GM18520 (cell line): ENCODE results near the gene NXPH2.
"Not testable (repeated sequence)": the region's sequence is repeated elsewhere in the genome, so short reads cannot be mapped to it uniquely, and the experiment has no call there.

Experiments used
- ATAC-seq: cut with Tn5 transposase; IDR thresholded peaks from one replicate; pipeline ENCODE4 v1.9.1; 2021; ENCODE audit not compliant: unreplicated experiment

Gene NXPH2

DNA sequence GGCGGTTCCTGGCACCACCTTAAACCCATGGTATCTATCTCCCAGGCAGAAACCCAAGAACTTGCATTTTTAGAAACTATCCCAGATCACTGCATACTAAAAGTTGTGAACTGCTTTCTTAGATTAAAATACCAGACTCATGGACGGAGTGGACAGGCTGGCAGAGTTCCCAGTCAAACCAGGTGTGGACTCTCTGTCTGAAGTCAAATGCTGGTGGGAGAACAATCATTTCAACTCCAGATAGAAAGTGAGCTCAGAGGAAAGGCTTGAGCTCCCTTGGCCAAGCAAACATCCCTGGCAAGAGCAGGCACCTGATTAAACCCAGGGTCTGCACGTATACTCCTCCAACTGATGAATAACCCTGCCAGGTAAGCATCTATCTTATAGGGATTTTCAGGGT lies 19.5 kb downstream of the NXPH2 start:
- no peak for ATAC-seq

DNA sequence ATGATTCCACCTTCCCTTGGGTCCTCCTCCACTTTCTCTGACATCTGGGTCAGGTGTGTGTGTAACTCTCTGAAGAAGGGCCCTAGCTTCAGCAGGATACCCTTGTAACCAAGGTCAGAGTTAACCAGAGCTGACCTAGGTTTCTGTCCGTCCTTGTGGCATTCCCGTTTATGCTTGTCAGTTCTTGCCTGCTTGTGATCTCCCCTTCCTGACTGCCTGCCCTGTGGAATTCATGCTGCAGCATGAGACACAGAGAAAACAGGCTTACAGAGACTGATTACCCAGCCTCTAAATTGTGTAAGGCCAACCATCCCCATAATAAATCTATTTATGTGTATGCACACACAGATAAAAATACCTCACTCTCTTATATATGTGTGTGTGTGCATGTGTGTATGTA lies 22.8 kb downstream of the NXPH2 start:
- ATAC-seq: no peak

DNA sequence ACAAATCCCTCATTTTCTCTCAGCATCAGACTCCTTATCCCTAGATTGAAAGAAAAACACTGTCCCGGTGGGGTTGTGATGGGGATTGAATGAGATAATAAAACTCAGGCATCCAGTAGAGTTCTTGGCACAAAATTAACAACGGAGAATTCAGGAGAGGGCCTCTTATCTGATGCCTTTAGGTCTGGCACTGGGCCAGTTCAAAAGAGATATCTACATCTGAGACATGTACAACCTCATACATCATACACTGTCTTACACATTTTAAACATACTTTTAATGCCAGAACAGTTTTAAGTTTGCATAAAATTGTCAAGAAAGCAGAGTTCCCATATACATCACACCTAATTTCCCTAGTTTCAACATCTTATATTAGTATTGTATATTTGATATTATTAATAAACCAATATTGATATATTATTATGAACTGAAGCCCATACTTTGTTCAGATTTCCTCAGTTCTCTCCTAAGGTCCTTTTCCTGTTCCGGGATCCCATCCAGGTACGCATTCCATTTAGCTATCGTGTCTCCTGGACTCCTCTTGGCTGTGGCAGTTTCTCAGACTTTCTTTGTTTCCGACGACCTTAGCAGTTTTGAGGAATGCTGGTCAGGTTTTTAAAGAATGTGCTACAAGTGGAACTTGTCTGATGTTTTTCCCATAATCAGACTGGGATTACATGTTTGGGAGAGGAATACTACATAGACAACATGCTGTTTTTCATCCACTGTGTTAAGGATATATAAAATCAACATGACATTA lies 27.8 kb downstream of the NXPH2 start:
- no peak for ATAC-seq

DNA sequence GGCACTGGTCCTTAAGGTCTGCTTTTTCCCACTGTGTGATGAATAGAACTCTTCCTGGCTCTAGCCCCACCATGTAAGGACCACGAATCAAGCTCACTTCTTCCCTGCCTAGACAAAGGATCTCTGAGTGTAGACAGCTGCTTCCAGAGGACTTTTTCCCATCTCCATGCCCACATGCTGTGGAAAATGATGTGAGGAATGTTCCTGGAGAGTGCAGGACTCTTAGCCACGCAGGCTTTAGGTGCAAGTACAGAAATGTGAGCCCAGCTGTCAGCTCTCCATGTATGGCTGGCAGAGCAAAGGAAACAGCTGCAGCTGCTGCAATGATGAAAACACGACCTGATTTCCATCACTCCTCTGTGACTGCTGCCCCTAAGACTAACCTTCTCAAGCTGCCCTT lies 35.5 kb downstream of the NXPH2 start:
- no peak for ATAC-seq

DNA sequence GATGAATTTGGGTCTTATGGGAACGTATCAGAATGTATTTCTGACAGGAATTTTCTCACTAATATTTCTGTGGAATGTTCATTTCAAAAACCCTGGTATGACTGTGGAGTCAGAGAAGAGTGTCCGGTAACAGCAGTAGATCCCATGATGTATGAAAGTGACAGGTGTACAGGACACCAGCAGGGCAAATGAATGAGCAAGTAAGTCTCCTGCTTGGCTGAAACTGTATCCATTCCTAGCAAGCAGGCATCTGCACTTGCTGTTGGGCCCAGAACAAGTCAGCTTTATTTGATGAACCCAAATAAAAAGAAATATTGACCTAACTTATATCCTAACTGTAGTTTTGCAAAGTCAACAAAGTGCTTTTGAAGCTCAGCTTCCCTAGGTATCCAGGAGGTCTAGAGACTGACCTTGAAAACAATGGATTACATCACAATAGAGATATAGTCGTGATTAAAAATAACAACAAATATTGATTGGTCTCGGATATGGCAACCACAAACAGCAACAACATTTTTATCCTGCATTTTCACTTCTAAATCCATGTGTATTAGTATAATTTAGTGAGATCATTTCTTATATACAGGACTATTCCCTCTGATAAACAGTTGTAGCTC lies 37.6 kb downstream of the NXPH2 start:
- ATAC-seq: no peak

DNA sequence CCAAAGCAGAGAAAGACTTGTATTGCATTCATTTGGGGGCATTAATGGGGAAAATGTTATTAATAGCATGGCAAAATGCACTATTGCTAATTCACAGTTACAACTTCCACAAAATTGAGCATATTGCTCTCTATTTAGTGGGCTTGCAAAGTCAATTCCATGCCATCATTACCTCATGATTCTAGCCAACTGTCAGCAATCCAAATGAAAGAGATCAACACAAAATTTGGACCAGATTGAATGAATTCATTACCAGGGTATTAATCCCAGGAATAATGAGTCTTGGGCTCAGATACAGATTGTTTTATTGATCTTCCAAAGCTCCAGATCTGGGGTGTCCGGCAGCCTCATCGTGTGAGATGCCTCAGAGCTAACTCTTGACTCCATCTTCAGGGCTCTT lies 38.3 kb downstream of the NXPH2 start:
- ATAC-seq: no peak

DNA sequence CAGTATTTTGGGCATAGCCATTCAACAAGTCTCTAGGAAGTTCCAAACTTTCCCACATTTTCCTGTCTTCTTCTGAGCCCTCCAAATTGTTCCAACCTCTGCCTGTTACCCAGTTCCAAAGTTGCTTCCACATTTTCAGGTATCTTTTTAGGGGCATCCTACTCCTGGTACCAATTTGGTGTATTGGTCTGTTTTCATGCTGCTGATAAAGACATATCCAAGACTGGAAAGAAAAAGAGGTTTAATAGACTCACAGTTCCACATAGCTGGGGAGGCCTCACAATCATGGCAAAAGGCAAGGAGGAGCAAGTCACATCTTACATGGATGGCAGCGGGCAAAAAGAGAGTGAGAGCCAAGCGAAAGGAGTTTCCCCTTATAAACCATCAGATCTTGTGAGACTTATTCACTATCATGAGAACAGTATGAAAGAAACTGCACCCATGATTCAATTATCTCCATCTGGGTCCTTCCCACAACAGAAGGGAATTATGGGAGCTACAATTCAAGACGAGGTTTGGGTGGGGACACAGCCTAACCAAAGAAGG lies 43.1 kb downstream of the NXPH2 start:
- ATAC-seq: not testable (repeated sequence)

DNA sequence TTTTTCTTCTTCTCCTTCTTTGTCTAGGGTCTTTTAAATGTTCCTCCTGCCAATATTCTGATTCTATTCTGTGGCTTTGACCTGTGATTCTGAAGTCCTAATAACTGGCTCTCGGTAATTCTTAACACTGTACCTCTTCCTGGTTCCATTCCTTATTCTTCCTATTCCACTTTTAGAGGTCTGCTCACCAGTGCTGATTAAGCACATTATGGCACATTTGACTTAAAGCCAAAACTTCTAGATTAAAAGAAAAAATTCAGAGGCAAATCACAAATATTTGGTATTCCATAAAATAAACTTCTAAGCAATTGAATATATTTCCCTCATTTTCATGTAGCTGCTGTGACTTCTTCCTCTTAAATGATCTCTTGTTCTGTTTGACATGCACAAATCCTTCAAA lies 47.5 kb downstream of the NXPH2 start:
- ATAC-seq: no peak

DNA sequence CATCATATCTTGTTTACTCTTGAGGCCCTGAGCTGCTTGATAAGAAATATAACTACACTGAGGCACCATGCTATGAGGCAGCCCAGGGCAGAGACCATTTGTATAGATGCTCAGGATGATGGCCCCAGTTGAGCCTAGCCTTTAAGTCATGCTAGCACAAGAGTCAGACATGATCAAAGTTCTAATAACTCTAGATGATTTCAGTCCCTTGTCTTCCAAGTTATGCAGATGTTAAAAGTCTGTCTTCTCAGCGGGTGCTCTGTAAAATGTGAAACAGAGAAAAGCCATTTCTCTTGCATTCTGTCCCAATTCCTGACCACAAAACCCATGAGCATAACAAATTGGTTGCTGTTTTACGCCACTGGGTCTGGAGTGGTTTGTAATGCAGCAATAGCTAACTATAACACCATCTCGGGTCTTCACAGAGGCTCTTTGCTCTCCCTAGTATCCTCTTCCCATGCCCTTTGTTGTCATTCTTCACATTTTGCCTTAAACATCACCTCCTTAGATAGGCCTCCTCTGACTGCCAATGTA lies 49.6 kb downstream of the NXPH2 start:
- peak; percentile 70 for ATAC-seq

DNA sequence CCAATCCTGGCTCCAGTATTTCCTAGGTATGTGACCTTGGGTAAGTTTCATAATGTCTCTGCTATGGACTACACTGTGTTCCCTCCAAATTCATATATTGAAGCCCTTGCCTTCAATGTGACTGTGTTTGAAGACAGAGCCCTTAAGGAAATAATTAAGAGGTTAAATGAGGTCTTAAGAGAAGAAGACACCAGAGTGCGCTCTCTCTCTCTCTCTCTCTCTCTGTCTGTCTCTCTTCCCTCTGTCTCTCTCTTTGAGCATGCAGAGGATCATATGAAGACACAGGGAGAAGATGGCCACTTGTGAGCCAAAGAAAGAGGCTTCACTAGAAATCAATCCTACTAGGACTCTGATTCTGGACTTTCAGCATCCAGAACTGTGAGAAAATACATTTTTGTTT lies 52.2 kb downstream of the NXPH2 start:
- ATAC-seq: no peak

DNA sequence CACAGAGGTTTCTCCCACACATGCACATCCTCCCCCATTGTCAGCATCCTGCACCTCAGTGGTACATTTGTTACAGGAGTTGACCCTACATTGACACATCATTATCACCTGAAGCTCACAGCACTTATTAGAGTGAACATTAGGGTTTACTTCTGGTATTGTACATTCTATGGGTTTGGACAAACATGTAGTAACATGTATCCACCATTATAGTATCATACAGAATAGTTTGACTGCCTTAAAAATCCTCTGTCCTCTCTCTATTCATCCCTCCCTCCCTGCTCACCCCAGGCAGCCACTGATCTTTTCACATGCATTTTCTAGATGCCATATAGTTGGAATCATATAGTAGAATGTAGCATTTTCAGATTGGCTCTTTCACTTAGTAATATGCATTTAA lies 53.5 kb downstream of the NXPH2 start:
- ATAC-seq: no peak

DNA sequence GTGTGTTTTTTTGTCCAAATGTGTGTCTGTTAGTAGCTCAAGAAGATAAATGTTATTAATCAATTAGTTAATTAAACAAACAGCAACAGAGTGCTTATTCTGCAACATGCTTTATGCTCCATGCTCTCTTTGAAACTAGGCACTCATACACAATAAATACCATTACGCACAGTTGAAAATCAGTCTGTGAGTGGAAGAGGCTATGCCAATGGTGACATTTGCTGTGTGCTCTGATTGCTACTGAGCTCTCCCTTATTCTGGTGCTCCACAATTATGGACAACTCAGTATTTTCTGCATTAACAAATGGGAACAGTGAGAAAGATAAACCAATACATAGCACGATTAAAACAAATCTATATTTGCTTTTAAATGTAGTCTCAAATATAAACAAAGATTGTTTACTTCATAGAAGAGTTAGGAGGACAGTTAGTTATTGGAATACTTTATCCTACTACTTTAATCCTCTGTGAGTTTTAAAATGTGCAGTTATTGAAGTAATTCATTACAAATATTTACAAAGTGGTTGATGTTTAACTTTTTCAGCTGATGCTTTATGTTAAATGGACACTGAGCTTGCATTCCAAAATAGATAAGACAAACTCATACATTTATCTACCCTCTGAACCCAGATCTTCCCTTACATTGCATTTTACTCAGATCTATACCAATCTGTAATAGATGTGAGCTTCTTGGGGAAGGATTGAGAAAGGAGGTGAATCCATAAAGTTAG lies 55.3 kb downstream of the NXPH2 start:
- no peak for ATAC-seq

DNA sequence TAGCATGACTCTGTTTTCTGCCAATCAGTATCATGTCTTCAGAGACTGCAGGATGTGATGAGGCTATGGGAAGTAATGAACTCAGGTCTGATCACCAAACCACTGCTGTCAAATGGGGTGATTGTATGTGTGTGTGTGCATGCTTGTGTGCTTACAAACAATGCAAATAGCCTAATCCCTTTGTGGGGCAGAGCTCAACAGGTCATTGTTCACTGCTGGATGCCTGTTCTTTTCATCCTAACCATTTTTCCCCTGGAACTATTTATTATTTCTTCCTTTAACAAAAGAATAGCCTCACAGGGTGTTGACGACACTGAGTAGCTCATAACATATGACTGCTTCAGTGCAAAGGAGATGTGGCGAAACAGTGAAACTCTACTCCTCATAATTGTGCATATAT lies 55.9 kb downstream of the NXPH2 start:
- no peak for ATAC-seq

DNA sequence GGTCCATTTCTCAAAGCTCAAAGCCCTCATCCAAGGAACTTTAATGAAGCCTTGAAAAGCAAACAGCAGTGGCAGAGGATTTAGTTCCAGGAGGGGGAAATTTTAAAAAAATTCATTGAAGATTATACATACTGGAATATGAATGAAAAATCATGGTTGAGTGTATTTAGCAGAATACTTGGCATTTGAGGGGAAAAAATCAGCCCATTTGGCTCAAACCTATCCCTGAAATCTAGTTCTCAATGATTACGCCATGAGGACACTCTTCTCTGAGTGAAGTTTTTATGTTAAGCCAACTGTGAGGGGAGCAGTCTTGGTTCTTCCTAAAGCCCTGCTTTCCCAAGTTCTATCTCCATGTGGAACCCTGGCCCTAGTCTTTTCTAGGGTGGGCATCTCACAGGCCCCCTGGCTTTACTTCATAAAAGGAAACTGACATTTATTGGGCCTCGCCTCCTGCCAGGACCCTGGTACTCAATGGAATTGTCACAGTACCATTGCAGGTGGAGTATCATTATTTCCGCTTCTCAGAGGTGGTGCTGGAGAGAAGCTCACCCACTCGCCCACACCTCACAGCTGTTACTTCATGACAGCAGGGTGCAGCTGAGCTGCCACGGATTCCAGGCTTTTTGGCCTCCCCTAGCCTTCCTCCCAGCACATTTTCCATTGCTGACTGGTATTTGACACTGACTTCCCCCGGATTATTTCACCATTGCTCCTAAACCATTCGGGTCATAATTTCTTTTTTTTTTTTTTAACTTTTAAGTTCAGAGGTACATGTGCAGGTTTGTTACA lies 56.8 kb downstream of the NXPH2 start:
- ATAC-seq: no peak

DNA sequence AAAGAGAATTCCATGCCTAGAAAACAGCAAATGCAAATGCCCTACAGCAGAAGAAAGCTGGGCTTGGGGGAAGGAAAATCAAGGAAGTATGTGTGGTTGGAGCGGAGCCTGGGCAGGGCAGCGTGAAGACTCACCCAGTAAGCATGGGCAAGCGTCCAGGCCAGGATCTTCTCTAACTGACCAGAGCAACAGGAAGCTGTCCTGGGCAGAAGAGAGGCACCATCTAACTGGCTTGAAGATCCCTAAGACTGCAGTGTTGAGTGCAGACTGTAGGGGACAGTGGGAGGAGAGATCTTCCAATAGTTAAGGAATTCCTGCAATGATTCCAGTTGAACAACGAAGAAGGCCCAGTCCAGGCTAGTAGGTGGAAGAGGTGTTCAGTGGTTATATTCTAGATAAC lies 57.9 kb downstream of the NXPH2 start:
- no peak for ATAC-seq

DNA sequence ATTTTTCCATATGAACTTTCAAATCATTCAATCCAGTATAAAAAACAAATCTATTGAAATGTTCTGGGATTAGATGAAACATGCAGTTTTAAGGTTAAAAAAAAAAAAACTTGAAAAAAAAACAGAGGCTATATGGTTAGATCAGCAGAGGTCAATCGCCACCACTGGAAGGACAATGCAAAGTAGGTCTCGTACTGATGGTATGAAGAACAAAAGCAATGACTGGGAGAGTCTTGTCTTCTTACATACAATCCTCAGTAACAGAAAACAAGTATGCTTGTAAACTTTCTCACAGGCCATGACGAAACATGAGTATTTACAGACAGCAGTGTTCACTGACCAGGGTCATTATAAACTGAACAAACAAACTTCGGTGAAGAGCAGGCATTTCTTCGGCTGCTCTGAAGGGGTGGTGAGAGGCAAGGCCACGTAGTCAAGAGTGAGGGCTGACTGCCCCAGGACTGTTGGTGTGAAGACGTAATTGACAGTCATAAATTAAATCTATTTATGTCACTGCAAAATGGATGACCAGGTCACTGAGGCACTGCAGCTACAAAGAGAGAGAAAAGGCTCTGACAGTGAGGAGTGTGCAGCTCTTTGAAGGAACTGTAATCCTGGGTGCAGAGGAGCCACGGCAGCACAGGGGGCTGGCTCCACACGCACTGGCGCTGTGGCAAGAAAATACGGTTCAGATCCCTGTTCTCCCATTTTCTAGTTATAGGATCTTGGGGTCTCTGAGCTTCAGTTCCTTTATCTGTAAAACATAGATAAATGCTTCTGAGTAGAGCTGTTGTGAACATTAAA lies 60.0 kb downstream of the NXPH2 start:
- no peak for ATAC-seq

DNA sequence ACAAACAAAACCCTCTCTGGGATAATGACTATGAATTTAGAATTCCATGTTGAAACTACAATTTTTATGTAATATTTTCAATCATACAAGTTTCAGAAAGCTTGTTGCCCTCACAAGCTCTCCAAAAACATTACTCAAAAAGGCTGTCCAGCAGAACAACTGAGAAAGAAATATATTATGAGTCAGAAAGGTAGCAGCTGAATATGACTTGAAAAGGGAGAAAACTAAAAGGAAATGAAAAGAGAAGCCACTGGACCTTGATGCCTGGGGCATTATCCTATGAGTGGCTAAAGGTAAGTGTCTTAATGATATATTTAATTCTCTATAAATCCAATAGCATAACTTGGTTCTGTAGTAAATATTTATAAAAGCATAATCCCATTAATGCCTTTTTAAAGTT lies 61.8 kb downstream of the NXPH2 start:
- peak; percentile 58 for ATAC-seq

DNA sequence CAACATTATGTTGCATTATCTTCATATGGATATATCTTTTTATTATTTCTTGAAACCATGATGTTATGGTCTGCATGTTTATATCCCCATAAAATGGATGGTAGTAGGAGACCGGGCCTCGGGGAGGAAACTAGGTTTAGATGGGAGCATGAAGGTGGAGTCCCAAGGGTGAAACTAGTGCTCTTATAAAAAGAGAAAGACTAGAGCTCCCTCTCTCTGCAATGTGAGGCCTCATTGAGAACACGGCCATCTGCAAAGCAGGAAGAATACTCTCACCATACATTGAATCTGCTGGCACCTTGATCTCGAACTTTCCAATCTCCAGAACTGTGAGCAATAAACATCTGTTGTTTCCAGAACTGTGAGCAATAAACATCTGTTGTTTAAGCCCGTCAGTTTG lies 64.0 kb downstream of the NXPH2 start:
- no peak for ATAC-seq

DNA sequence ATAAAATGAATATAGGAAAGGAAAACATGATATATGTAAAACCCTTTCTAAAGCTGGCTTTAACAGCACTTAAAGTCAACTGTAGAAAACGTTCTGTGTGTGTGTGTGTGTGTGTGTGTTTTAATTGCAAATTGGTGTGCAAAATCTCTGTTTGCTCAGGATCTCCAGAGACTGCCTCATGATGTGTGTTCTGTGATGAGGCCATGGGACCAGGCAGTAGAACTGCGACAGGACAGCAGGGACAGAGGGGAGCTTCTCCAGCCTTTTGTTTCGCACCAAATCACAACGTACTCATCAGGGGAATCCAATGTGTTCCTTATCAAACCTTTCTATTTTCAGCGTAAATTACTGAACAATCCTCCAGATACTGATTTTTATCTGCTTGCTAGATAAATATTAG lies 66.7 kb downstream of the NXPH2 start:
- no peak for ATAC-seq

DNA sequence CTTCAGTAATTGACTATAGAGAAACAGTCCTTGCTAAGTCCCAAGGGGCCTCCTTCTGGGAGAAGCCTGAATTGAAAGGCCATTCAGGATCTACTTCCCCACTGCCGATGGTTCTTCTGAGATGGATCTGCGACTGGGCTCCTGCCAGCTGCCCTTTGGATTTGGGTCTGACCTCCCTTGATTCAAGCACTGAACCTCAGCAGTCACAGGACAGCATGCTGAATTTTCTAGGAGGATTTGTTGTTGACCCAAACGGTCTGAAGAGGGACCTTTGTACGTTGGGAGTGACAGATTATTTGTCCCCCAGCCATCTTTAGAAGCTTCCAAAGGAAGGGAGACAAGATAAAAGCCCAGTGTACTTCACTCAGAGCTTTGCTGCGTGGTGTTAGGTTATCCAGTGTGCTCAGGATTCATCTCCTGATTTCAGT lies 67.1 kb downstream of the NXPH2 start:
- no peak for ATAC-seq
